CMK (cell line): Measurements from ENCODE around the gene ZNF507.
"Not testable (repeated sequence)": the region's sequence is repeated elsewhere in the genome, so short reads cannot be mapped to it uniquely, and the experiment has no call there.

Source experiments
- DNase-seq: peaks from one replicate; pipeline ENCODE4 v3.0.0-alpha.2; 2010; ENCODE audit warnings: low read depth

The ZNF507 gene

GRCh38 chr19:32368787-32369186 is 23.4 kb downstream of the ZNF507 start:
- DNase-seq = no peak

- DNase-seq = no peak
These were observed 27.5 kb downstream of the ZNF507 start for GRCh38 chr19:32372726-32373517.

DNA sequence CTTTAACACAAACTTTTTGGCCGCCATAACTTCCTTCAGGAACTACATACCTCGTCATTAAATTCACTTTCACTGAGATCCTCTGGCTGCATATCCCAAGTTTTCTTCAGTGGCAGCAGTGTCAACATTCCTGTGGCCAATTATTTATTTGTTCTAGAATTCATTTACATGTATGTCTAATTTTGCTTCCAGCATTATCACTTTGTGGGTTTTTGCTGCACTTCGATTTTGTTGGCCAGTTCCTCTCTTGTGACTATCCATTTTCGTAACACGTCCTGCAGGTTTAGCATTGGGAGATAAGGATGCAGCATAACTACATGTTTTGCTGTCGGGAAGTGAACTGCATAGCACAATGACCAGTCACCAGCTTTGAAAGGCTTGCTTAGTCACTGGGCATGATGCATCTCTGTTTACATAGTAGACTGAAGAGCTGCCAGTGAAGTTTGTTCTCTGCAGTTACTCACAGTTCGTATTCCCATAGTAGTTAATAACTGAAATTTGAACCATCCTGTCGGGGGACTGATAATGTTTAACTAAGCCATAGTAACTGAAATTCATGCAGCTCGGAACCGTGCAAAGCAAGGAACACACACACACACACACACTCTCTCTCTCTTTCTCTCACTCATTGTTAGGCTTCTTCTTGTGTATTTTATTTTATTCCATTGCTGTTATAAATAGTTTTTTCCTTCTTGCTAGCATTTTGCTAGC is 28.3 kb downstream of the ZNF507 start:
- DNase-seq = no peak

GRCh38 chr19:32374362-32374761 is 29.0 kb downstream of the ZNF507 start:
- not testable (repeated sequence) for DNase-seq

DNA sequence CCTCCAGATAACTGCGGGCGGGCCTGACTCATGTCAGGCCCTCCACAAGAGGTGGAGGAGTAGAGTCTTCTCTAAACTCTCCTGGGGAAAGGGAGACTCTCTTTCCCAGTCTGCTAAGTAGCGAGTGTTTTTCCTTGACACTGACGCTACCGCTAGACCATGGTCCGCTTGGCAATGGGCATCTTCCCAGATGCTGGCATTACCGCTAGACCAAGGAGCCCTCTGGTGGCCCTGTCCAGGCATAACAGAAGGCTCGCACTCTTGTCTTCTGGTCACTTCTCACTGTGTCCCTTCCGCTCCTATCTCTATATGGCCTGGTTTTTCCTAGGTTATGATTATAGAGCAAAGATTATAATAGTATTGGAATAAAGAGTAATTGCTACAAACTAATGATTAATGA is 31.7 kb downstream of the ZNF507 start:
- DNase-seq = peak; percentile 2

DNA sequence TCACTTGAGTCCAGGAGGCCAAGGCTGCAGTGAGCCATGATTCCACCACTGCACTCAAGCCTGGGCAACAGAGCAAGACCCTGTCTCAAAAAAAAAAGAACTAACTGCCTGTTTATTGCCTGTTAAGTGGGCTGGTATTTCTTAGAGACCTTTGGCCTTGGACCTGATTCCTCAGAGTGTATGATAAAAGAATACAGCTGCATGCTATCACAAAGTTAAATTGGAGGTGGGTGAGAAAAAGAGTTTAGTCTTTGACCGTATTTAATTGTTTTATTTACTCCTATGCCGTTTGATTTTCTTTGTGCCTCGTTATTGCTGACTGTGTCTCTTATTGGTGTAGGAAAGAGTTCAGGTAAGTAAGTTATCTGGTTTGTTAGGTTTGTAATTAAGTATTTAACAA is 34.9 kb downstream of the ZNF507 start:
- no peak for DNase-seq

- DNase-seq = no peak
These were observed 42.4 kb downstream of the ZNF507 start for GRCh38 chr19:32387701-32388392.

- no peak for DNase-seq
These were observed 43.0 kb downstream of the ZNF507 start for GRCh38 chr19:32388393-32388855.

DNA sequence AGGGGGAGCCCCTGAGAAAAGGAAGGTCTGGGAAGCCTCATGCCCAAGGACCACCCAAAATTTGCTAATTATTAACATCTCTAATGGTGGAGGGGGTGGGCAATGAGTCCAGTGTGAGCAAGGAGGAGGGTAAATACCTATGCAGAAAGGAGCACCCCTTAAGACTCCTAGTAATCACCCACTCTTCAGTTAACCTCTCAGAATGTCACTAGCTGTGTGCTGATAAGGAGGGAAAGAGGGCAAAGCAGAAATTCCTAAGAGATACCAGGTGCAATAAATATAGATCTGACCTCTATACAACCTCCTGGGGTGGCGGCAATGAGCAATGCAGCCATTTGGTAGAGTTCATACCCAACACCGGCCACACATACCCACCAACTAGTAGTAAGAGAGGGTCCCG is 47.5 kb downstream of the ZNF507 start:
- DNase-seq = no peak

DNA sequence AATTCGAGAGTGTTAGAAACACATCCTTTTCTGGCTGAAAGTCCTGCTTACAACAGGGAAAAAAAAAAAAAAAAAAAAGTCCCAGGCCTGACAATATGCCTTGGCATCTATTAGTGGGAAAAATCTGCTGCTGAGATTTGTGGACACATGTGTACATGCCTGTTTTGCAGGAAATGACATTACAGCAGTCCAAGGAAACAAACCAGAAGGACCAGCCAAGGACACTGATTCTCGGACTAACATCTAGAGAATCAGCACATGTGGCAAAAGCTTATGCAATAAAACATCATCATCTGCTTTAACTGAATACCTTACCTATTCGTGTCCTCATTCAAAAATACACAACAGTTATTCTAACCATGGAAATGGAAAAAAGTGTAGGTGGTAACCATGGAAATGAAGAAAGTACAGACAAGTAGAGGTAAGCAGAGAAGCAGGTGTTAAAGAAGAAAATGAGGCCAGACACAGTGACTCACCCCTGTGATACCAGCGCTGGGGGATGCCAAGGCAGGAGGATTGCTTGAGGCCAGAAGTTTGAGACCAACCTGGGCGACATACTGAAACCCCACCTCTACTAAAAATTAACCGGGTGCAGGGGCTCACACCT is 50.7 kb downstream of the ZNF507 start:
- DNase-seq = no peak

DNA sequence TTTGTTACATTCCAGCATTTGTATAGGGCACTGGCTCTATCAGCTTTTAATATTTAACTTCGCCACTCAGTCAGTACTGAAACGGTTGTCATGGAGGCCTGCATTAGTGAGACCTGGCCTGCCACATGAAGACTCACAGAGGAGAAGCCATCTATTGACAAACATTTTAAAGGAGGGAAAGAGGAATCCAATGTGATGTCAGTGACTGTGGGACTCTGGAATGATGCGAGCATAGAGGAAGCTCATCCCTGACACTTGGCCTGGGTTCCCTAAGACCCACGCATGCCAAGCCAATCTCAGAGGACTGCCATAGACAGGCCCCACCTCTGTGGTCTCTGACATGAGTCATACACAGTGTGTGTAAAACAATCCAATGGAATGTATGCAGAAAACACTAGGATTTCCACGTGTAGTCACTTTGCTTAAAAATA is 52.3 kb downstream of the ZNF507 start:
- DNase-seq = no peak

DNA sequence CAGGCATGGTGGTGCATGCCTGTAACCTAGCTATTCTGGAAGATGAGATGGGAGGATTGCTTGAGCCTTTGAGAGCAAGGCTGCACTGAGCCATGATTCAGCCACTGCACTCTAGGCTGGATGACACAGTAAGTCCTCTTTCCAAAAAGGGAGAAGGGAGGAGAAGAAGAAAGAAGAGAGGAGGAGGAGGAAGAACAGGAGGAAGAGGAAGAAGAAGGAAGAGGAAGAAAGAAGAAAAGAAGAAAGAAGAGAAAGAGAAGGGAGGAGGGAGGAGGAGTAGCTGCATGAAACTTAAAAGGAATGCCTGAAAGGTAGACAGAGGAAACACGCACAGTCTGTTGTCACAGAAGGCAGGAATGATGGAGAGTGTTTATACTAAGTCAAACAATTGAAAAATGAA is 56.6 kb downstream of the ZNF507 start:
- DNase-seq = no peak

- no peak for DNase-seq
These were observed 58.0 kb downstream of the ZNF507 start for GRCh38 chr19:32403291-32403995.

DNA sequence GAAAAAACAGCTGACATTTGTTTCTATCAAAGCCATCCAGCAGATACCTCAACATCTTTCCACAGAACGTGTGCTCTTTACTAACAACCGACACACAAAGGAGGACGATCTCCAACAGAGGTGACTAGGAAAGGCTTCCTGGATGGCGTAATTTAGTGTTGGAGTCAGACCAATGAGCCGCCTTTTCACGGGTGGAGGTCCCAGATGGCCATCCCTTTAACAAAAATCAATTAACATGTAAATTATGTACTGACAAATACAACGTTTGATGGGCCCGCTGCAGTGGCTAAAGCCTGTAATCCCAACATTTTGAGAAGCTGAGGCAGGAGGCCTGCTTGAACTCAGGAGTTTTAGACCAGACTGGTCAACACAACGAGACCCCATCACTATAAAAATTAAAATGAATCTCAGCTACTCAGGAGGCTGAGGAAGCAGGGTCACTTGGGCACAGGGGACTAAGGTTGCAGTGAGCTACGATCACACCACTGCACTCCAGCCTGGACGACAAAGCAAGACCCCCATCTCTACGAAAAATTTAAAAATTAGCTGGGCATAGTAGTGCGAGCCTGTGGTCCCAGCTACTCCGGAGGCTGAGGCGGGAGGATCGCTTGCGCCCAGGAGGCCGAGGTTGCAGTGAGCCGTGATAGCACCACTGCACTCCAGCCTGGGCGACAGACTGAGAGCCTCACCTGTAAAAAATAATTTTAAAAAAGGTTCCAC is 59.0 kb downstream of the ZNF507 start:
- no peak for DNase-seq

DNA sequence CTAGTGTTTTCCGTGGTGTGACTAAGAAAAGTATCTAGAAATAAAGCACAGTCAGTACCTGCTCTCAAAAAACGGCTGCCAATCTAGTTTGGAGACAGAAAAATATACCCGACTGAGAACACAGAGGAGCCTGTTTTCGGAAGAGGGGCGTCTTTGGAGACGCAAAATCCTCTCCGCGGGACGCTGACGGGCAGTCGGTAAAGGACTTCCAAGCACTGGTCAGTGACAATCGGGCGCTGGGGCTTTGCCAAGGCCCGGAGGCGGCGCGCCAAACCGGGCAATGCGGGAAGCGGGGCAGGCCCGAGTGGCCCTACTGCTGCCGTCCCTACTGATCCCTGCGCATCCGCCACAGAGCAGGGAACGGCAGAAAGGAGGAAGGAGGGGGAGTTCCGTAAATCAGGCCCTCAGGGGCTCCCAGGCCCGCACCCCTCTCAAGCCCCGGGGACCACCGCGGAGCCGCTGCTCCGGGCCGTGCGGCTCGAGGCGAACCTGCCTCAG is 59.6 kb downstream of the ZNF507 start:
- no peak for DNase-seq

DNA sequence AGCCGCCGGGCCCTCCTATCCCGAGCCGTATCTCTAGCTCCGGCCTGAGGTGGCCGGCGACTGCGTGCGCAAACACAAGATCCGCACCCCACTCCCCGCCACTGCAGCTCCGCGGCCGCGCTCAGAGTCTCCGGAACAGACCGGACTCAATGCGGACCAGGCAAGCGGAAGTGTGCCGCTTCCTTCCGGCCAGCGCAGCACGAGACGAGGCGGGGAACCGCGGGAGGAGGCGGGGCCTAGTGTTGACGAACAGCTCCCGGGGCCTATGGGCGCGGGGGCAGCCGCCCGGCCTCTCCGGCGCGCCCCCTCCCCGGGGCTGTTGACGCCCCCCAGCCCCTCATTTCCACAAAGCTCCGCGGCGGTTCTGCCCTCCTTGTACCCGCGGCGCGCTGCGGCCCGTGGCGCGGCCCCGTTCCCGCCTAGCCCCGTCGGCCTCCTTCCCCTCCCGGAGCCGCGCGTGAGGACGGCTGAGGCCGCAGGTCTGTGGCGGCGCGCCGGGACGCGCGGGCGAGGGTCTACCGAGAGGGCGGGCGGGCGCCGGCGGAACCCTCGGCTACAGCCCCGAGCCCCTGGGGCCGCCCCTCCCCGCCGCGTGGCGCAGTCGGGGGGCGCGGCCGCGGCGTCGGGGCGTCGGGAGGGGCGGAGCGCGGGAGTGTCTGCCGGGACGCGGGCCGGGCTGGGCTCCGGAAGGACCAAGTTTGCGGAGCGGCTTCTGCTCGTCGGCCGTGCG is 60.2 kb downstream of the ZNF507 start, which contains the start of gene DPY19L3:
Gene DPY19L3, plus strand, starts transcription at position 340 of the 730 bp plus-strand sequence. CDS start 2,484 bp downstream, outside the sequence.
- DNase-seq = peak; percentile 92

GRCh38 chr19:32406161-32407003 is 61.0 kb downstream of the ZNF507 start:
- no peak for DNase-seq

DNA sequence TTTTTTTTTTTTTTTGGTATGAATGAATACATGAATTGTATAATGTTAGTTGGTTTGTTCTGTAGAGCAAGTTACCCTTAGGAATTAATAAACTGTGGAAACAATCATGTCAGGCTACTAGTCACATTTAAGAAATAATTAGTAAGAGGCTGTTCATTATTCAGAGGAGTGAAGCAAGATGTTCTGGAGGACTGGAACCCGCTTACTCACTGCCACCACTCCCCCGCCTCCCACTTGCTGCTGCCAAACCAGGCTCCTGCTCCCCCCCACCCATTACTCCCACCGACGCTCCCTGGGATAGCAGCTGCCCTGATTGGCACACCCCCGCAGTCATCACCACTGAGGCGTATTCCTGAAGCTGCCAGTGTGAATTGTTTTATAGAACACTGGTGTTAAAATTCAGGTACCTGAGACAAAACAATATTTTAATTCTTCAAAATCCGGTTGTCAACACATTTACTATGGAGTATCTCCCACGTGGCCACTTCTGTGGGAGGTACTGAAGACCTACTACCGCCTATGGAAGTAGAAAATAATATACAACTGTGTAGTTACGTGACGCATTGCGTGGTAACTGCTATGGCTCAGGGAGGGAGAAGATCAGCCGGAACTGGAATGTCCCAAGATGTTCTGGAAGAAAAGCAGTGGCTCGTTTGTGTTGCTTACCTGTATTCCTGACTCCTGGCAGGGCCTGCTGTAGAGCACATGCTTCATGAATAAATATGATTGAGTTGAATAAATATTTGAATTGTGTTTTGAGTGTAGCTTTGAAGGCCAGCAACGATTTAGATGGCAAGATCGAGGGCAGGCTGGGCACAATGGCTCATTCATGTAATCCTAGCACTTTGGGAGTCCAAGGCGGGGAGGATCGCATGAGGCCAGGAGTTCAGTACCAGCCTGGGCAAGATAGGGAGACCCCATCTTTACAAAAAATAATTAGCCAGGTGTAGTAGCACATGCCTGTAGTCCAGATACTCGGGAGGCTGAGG is 61.9 kb downstream of the ZNF507 start:
- DNase-seq = no peak
